ENCODE data around the gene MFAP4. TPM values are rescaled to one million over a fixed set of nuclear protein-coding genes. Genes with fewer than 3 reads are reported as not detected.

MFAP4 gene
- total and polyA plus RNA-seq, 9 of the 15 experiments (the other 6 are each of a cell fraction or from before 2014, with no cell fraction given), result 0.07 to 0.24 TPM; not detected in 7

DNA sequence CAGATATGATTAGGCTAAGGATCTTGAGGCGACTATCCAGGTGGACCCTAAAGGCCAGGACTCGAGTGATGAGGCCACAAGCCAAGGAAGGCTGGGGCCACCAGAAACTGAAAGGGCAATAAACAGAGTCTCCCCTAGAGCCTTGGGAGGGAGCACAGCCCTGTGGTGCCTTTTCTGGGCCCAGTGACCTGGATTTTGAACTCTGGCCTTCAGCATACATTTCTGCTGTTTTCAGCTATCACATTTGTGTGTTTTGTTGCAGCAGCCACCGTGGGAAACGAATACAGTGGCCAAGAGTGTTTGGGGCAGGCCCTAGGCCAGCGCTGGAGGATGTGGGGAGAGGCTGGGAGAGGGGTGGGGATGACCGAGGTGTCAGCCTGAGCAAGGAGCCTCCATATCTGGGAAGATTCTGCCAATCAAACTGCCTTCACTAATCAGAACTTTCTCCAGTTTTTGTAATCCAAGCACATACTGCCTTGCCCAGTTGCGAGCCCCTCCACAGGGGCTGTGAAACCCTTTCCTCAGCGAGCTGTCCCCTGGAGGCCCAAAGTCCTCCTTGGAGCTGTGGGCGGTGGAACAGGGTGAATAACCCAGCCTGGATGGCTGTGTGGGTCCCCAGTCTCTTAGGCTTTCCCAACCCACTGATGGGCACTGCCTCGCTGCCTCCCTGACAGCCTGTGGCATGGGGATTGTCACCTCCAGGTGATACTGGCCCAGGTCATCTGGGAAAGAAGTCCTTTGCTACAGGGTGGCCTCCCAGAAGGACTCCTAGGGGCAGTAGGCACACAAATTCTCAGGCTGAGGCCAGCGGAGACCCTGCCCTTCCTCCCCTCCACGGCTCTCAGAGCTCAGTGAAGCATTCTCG is 41.3 kb downstream of the MFAP4 start:
- in situ Hi-C loops (cut with MboI), result no loop called here
- BruUV-seq (replicated peaks), result no TSS peak

GRCh38 chr17:19345067-19345460 is 41.9 kb downstream of the MFAP4 start:
- no peak for FAIRE-seq
- Histone ChIP-seq H3K9ac (ENCODE audit: insufficient read depth in 1 of 2, low read depth in 2 of 2, low read length in 2 of 2) (0 out of 4 replicates have a peak overlapping the region, but pooled peaks of 1 of the 2 experiments have one; percentile 45), H3K36me3 (ENCODE audit: control insufficient read depth, insufficient read depth, low read length) (no peaks in the 10 kb centered on the region), H3K4me2 (ENCODE audit: insufficient read depth, low read length) (no peak overlapping the region), H3K4me1 (replicated peaks in 1 of 2; ENCODE audit: control insufficient read depth in 2 of 2, insufficient read depth in 2 of 2, low read length in 2 of 2) (peaks cover 22 to 47% of the 10 kb centered on the region in 2 experiments), H2AFZ (ENCODE audit: low read depth, low read length) (no peak overlapping the region), H3K27ac (ENCODE audit: extremely low read depth, low read depth, low read length) (no peak overlapping the region), H3K9me3 (replicated peaks; ENCODE audit: control insufficient read depth, insufficient read depth, low read depth, low read length) (no peaks in the 10 kb centered on the region), H3K9me1 (ENCODE audit: control insufficient read depth, insufficient read depth, low read length) (no peaks in the 10 kb centered on the region), H4K20me1 (replicated peaks; ENCODE audit: control insufficient read depth, insufficient read depth, low read length) (no peaks in the 10 kb centered on the region; the same call in 1 of the 2 replicates), H3K79me2 (ENCODE audit: control insufficient read depth, insufficient read depth, low read length) (no peaks in the 10 kb centered on the region), H3K4me3 (no peak overlapping the region), H3K27me3 (ENCODE audit: control insufficient read depth in 2 of 2, insufficient read depth in 2 of 2, low read length in 2 of 2) (no peaks in the 10 kb centered on the region)
- ATAC-seq, result no peak
- intact Hi-C loops (cut with micrococcal nuclease), result no loop called here
- in situ Hi-C loops (cut with MboI), result no loop called here
- no peak for DNase-seq (ENCODE audit: extremely low read depth in 1 of 4, low spot score in 3 of 4)
- no TSS peak for BruUV-seq (replicated peaks)
- TF ChIP-seq ZBTB33 (CRISPR knock-in tag; IDR thresholded peaks at IDR 0.05) (no peak), ZNF785 (CRISPR knock-in tag; IDR thresholded peaks at IDR 0.05) (no peak), RAD51 (IDR thresholded peaks at IDR 0.05; ENCODE audit: borderline replicate concordance, low read depth) (peak; percentile 19; the same call in 1 of the 2 replicates)
- ChIA-PET CTCF (ENCODE audit: low intra/inter-chr PET ratio) (no interaction called here), POLR2A (no interaction called here)
- whole genome bisulfite sequencing (ENCODE audit: insufficient coverage, low coverage, missing lambda C conversion rate), result 75% methylated on average over 6 of the region's 7 CpGs

More for the DNA sequence above, 41.3 kb downstream of the MFAP4 start:
- FAIRE-seq, result no peak
- intact Hi-C loops (cut with micrococcal nuclease), result no loop called here
- POLR2A ChIA-PET, result no interaction called here
- Histone ChIP-seq H3K9me3 (replicated peaks; ENCODE audit: control insufficient read depth, insufficient read depth, low read depth, low read length) (no peaks in the 10 kb centered on the region), H3K4me2 (ENCODE audit: insufficient read depth, low read length) (no peak overlapping the region), H3K4me1 (replicated peaks in 1 of 2; ENCODE audit: control insufficient read depth in 2 of 2, insufficient read depth in 2 of 2, low read length in 2 of 2) (peaks cover 22 to 47% of the 10 kb centered on the region in 2 experiments), H4K20me1 (replicated peaks; ENCODE audit: control insufficient read depth, insufficient read depth, low read length) (no peaks in the 10 kb centered on the region; the same call in 1 of the 2 replicates), H3K9ac (ENCODE audit: insufficient read depth in 1 of 2, low read depth in 2 of 2, low read length in 2 of 2) (peak overlapping the region; percentile 38 to 84; a peak in 3 of 4 replicates), H3K79me2 (ENCODE audit: control insufficient read depth, insufficient read depth, low read length) (no peaks in the 10 kb centered on the region), H2AFZ (ENCODE audit: low read depth, low read length) (no peak overlapping the region), H3K4me3 (no peak overlapping the region), H3K27ac (ENCODE audit: extremely low read depth, low read depth, low read length) (peak overlapping the region; percentile 79; the same call in 1 of the 3 replicates), H3K9me1 (ENCODE audit: control insufficient read depth, insufficient read depth, low read length) (no peaks in the 10 kb centered on the region), H3K36me3 (ENCODE audit: control insufficient read depth, insufficient read depth, low read length) (no peaks in the 10 kb centered on the region), H3K27me3 (ENCODE audit: control insufficient read depth in 2 of 2, insufficient read depth in 2 of 2, low read length in 2 of 2) (no peaks in the 10 kb centered on the region)
- no peak for DNase-seq (ENCODE audit: extremely low read depth in 1 of 4, low spot score in 3 of 4)
- no peak for ATAC-seq
- CTCF ChIA-PET (ENCODE audit: low intra/inter-chr PET ratio), result no interaction called here
- TF ChIP-seq USF1 (CRISPR knock-in tag; IDR thresholded peaks at IDR 0.05) (peak; percentile 43; the same call in 1 of the 2 replicates), HNRNPL (IDR thresholded peaks at IDR 0.05; ENCODE audit: low read depth, low read length) (no peak)
- WGBS (ENCODE audit: insufficient coverage, low coverage, missing lambda C conversion rate), result 77% methylated on average over 11 of the region's 13 CpGs
